Upper lobe of left lung (tissue), 6 donors: ENCODE results near the gene LYPD6B. TPM values are rescaled to one million over a fixed set of nuclear protein-coding genes. Genes with fewer than 3 reads are reported as not detected.

Source experiments
- ATAC-seq, 2 donors: fragments of 200-7000 bp; cut with Tn5 transposase; one replicate each; pipeline ENCODE4 v1.9.1; 2022; ENCODE audit warnings: mild to moderate bottlenecking in 2 of 2, moderate library complexity in 2 of 2; ENCODE audit not compliant: low FRiP score in 2 of 2
- DNase-seq, 2 donors: peaks; one replicate each; pipeline ENCODE4 v3.0.0-alpha.2; 2019 to 2020
- H3K27ac ChIP-seq, 4 donors: fragments of 200-600 bp; sonication (generic); one replicate each; pipeline ENCODE4 v1.5.1; 2016 to 2019
- H3K27me3 ChIP-seq, 4 donors: fragments of 200-600 bp; sonication (generic); one replicate each; pipeline ENCODE4 v1.5.1; 2017 to 2019
- H3K36me3 ChIP-seq, 4 donors: fragments of 200-600 bp; sonication (generic); one replicate each; pipeline ENCODE4 v1.5.1; 2016 to 2019
- H3K4me1 ChIP-seq, 4 donors: fragments of 200-600 bp; sonication (generic); one replicate each; pipeline ENCODE4 v1.5.1; 2018 to 2019
- H3K4me3 ChIP-seq, 4 donors: fragments of 200-600 bp; sonication (generic); one replicate each; pipeline ENCODE4 v1.5.1; 2017 to 2019; ENCODE audit warnings: mild to moderate bottlenecking in 2 of 4, moderate library complexity in 1 of 4
- H3K9me3 ChIP-seq, 4 donors: fragments of 200-600 bp; sonication (generic); one replicate each; pipeline ENCODE4 v1.5.1; 2018 to 2019
- EP300 ChIP-seq, 4 donors: sonication (generic); formaldehyde crosslinking; IDR thresholded peaks; one replicate each; pipeline ENCODE4 v1.5.1; 2017; ENCODE audit warnings: antibody characterized with exemption in 4 of 4, control low read depth in 2 of 4
- POLR2A ChIP-seq, 4 donors: fragments of 450-650 bp; IDR thresholded peaks; one replicate each; pipeline ENCODE4 v1.5.1; 2016 to 2017; ENCODE audit warnings: antibody characterized with exemption in 4 of 4, mild to moderate bottlenecking in 2 of 4
- POLR2AphosphoS5 ChIP-seq, 2 donors: sonication (generic); formaldehyde crosslinking; IDR thresholded peaks; one replicate each; pipeline ENCODE4 v1.5.1; 2017; ENCODE audit warnings: antibody characterized with exemption in 2 of 2
- WGBS, 2 donors: methylation state at CpG; one replicate each; pipeline ENCODE4 v1.1.5; 2017 to 2018; 5-methylcytosine and 5-hydroxymethylcytosine counted together
- total RNA-seq, 6 donors: library from RNA; depleted of rRNA in 4 of 6; stranded (reverse); fragments of >200 nt in 4 of 6; gene quantifications; one replicate each; pipeline versions ENCODE4 v1.1.0 to v1.2.1, GENCODE V29; 2016 to 2021
- TF ChIP-seq, protein P1 (sequence below), 6 experiments: fragments of 450-650 bp in 4 of 6; fragments of 200-600 bp in 2 of 6; sonication (generic) in 2 of 6; IDR thresholded peaks; one replicate each; pipeline ENCODE4 v1.5.1; 2016 to 2019; ENCODE audit warnings: antibody characterized with exemption in 6 of 6
- donor health status: DM: no; HTN: no; CAD: no; lungs with moderate emphysema.
- donor health status: DM: no; HTN: yes; CAD: no; lungs with severe emphysema.

The LYPD6B gene
- total RNA-seq, 6 donors from 2014 or later: 0.43 to 6.7 (median 1.1) TPM; not detected in 2

DNA sequence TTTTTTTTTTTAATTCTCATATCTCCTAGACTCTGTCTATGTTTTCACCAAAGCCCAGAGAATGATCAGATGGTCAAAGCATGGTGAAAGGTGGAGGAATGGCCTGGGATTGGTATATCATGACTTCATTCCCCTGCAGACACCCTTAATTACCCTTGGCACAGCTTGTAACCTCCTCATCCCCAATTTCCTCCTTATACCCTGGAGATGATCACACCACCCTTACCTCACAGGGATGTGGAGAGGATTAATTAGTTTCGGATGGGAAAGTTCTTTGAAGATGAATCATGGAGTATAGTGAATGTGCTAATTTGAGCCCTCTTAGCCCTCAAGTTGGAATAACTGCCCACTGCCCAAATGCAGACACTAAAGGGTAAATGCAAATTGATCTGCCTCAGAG is 153.9 kb downstream of the LYPD6B start:
- ATAC-seq (no peak), DNase-seq (no peak)
- no peaks in the 10 kb centered on the region for H3K9me3 ChIP-seq
- H3K4me3 ChIP-seq: no peak overlapping the region
- no peak overlapping the region for H3K27ac ChIP-seq
- H3K27me3 ChIP-seq: no peaks in the 10 kb centered on the region
- no peaks in the 10 kb centered on the region for H3K36me3 ChIP-seq
- WGBS, 2 donors: 92 to 100% methylated on average over 1 of the region's 1 CpG
- no peaks in the 10 kb centered on the region for H3K4me1 ChIP-seq
- TF ChIP-seq, protein P1, sequence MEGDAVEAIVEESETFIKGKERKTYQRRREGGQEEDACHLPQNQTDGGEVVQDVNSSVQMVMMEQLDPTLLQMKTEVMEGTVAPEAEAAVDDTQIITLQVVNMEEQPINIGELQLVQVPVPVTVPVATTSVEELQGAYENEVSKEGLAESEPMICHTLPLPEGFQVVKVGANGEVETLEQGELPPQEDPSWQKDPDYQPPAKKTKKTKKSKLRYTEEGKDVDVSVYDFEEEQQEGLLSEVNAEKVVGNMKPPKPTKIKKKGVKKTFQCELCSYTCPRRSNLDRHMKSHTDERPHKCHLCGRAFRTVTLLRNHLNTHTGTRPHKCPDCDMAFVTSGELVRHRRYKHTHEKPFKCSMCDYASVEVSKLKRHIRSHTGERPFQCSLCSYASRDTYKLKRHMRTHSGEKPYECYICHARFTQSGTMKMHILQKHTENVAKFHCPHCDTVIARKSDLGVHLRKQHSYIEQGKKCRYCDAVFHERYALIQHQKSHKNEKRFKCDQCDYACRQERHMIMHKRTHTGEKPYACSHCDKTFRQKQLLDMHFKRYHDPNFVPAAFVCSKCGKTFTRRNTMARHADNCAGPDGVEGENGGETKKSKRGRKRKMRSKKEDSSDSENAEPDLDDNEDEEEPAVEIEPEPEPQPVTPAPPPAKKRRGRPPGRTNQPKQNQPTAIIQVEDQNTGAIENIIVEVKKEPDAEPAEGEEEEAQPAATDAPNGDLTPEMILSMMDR (IDR thresholded peaks at IDR 0.05): no peak

DNA sequence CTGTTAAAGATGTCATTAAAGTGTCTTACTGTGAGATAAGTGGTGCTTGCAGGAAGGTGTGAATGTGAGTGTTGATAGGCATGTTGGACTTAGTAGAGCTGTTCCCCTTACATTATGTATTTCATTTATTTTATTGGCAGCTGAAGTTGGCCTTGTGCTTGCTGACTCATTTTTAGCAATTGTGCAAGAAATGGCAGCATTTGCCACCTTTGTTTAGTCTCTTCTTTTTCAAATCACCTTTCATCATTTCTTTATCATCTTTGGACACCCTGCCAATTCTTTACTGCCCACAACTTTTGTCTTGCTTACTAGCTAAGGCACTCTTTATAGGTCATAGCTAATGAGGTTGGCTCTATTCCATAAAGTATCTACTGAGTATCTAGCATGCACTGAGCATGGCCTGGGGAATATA is 161.6 kb downstream of the LYPD6B start:
- ATAC-seq: no peak

DNA sequence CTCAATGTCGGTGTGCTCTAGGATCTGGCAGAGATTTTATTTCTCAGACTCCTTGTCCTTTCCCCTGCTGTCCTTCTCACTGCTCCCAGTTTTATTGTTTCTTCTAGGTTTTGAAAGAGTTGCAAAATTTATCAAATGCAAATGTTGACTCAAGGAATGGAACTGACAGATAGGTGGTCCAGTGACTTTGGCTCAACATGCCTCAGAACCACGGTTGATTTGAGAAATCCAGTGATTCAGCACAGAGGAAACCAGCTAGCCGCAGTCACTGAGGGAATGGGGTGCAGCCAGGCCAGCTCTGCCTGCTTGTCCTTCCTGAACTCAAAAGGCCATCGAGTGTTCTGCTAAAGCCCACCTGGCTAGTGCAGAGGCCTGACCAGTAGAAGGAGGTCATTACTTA is 166.2 kb downstream of the LYPD6B start:
- TF ChIP-seq, protein P1 (IDR thresholded peaks at IDR 0.05): no peak
- TF ChIP-seq POLR2AphosphoS5 (IDR thresholded peaks at IDR 0.05): no peak
- TF ChIP-seq POLR2A (IDR thresholded peaks at IDR 0.05): no peak
- Histone ChIP-seq H3K4me3 (no peak overlapping the region), H3K27ac (no peak overlapping the region), H3K9me3 (no peaks in the 10 kb centered on the region), H3K27me3 (no peaks in the 10 kb centered on the region), H3K4me1 (no peaks in the 10 kb centered on the region), H3K36me3 (no peaks in the 10 kb centered on the region)
- ATAC-seq (no peak), DNase-seq (no peak)
- WGBS, 2 donors: 73 to 82% methylated on average over 4 of the region's 4 CpGs

More for the DNA sequence above, 161.6 kb downstream of the LYPD6B start:
- Histone ChIP-seq H3K36me3 (no peaks in the 10 kb centered on the region), H3K4me1 (no peaks in the 10 kb centered on the region), H3K27ac (no peak overlapping the region), H3K4me3 (no peak overlapping the region), H3K9me3 (no peaks in the 10 kb centered on the region), H3K27me3 (no peaks in the 10 kb centered on the region)
- no peak for DNase-seq
- TF ChIP-seq POLR2AphosphoS5 (IDR thresholded peaks at IDR 0.05): no peak
- TF ChIP-seq, protein P1 (IDR thresholded peaks at IDR 0.05): no peak
- no peak for TF ChIP-seq POLR2A (IDR thresholded peaks at IDR 0.05)
- no peak for TF ChIP-seq EP300 (IDR thresholded peaks at IDR 0.05)

DNA sequence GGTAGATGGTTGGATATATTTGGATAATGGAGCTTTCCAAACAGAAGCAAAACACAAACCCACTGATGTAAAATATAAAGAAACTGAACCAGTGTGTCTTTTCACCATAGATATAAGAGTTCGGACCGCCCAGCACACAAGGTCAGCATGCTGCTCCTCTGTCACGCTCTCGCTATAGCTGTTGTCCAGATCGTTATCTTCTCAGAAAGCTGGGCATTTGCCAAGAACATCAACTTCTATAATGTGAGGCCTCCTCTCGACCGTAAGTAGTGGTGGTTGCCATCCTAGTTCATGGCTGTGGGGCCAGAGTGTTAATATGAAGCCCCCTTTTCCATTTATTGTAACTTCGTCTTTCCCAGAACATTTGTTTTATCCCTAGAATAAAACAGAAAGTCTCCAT is 166.6 kb downstream of the LYPD6B start:
- no peak for ATAC-seq
- H3K4me1 ChIP-seq: no peaks in the 10 kb centered on the region

More for the DNA sequence above, 166.6 kb downstream of the LYPD6B start:
- no peak for DNase-seq
- no peak for TF ChIP-seq EP300 (IDR thresholded peaks at IDR 0.05)
- no peak for TF ChIP-seq POLR2A (IDR thresholded peaks at IDR 0.05)
- no peak for TF ChIP-seq POLR2AphosphoS5 (IDR thresholded peaks at IDR 0.05)
- TF ChIP-seq, protein P1 (IDR thresholded peaks at IDR 0.05): no peak
- H3K9me3 ChIP-seq: no peaks in the 10 kb centered on the region
- H3K27me3 ChIP-seq: no peaks in the 10 kb centered on the region
- H3K36me3 ChIP-seq: no peaks in the 10 kb centered on the region
- WGBS, 2 donors: 85 to 91% methylated on average over 8 of the region's 8 CpGs
- H3K4me3 ChIP-seq: no peak overlapping the region
- H3K27ac ChIP-seq: no peak overlapping the region
